AG09309 (cell line): Measurements from ENCODE around the gene NTN4.
A peak's percentile ranks its signal among the peaks of the same experiment; 100 is the strongest.
"Not testable (repeated sequence)": the region's sequence is repeated elsewhere in the genome, so short reads cannot be mapped to it uniquely, and the experiment has no call there.

ENCODE experiments used
- DNase-seq: peaks from one replicate; pipeline ENCODE4 v3.0.0-alpha.2; 2010; ENCODE audit warnings: low read depth
- H3K4me3 ChIP-seq: 2 replicates; pipeline ENCODE4 v1.5.1; 2011; ENCODE audit warnings: mild to moderate bottlenecking, low read depth, low read length, moderate library complexity; ENCODE audit not compliant: control insufficient read depth
- TF ChIP-seq, protein P1 (sequence below): IDR thresholded peaks from 2 replicates; pipeline ENCODE4 v1.5.1; 2011; ENCODE audit warnings: mild to moderate bottlenecking, low read depth, low read length, inconsistent platforms; ENCODE audit not compliant: insufficient read depth, control insufficient read depth; ENCODE audit errors: missing control alignments

The NTN4 gene

DNA sequence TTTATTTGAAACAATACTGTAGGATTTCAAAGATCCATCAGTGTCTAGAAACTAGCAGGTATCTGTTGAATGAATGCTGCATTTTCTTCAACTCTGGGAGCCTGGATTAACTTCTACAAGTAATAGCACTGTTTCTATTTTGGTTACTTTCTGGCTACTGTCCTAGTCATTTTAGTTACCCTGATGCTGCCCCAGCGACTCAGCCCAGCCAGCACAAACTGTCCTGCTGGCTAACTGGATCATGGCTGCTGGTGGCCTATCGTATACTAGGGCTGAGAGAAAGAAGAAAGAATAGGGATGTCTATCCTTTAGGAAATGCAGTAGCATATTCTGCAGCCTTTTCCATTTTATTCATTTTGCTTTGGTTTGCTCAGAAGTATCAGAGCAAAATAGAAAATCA is 53.9 kb downstream of the NTN4 start:
- H3K4me3 ChIP-seq, result no peak overlapping the region
- DNase-seq, result peak; percentile 3
- TF ChIP-seq, protein P1, sequence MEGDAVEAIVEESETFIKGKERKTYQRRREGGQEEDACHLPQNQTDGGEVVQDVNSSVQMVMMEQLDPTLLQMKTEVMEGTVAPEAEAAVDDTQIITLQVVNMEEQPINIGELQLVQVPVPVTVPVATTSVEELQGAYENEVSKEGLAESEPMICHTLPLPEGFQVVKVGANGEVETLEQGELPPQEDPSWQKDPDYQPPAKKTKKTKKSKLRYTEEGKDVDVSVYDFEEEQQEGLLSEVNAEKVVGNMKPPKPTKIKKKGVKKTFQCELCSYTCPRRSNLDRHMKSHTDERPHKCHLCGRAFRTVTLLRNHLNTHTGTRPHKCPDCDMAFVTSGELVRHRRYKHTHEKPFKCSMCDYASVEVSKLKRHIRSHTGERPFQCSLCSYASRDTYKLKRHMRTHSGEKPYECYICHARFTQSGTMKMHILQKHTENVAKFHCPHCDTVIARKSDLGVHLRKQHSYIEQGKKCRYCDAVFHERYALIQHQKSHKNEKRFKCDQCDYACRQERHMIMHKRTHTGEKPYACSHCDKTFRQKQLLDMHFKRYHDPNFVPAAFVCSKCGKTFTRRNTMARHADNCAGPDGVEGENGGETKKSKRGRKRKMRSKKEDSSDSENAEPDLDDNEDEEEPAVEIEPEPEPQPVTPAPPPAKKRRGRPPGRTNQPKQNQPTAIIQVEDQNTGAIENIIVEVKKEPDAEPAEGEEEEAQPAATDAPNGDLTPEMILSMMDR, result no peak

DNA sequence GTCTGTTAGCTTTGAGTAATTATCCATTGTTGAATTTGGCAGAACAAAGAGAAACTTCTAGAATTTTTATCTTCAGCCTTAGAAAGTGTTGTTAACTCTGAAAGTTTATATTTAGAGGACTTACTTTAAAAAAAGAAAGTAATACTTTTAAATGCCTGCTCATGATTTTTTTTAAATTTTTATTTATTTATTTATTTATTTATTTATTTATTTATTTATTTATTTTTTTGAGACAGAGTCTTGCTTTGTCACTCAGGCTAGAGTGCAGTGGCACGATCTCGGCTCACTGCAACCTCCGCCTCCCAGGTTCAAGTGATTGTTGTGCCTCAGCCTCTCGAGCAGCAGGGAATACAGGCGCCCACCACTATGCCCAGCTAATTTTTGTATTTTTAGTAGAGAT is 54.8 kb downstream of the NTN4 start:
- DNase-seq, H3K4me3 ChIP-seq: not testable (repeated sequence)

DNA sequence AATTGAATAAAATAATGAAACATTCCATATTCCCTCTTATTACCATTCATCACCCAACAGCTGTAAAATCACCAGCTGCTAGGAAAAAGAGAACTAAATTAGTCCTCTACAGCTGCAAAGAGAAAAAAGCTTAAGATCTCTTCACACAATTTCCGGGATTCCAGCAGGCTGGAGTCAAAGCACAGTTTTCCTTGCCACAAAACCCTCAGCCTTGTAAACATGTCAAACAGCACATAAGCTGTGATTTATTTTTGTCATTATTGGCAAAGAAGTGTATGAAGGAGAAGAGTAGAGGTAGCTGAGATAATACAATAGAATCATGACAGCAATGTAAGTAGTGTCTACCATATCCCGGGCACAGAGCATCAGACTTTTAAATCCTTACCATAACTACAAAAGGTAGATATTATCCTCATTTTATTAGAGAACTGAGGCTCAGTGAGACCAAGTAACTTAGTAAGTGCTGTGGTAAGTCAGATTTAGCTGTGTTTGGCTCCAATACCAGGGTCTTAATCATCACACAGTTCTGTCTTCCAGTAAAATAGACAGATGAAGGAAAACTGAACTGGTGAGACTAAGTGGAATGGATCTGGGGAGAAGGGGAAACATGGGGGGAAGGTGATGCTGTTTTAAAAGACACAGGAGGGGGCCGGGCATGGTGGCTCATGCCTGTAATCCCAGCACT is 57.3 kb downstream of the NTN4 start:
- TF ChIP-seq, protein P1, result no peak
- peak; percentile 90 for DNase-seq

DNA sequence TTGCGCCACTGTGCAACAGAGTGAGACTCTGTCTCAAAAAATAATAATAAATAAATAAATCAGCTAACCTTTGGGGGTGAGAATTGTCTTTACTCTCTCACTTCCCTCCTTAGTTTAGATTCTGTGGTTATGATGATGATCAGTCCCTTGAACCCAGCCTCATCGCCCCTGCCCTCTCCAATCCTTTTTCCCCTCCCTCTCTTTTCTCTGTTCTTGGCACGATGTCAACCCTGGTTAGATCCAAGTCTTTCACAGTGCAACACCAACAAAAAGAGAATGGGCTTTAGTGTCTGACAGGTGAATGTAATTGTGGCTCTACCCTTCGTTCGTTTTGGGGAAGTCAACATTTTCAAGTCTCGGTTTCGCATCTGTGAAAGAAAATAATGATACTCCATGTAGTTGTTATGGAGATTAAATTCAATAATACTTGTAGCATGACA is 59.0 kb downstream of the NTN4 start:
- TF ChIP-seq, protein P1, result no peak
- H3K4me3 ChIP-seq, result no peak overlapping the region
- no peak for DNase-seq

More for the DNA sequence above, 57.3 kb downstream of the NTN4 start:
- no peak overlapping the region for H3K4me3 ChIP-seq

- no peak overlapping the region for H3K4me3 ChIP-seq
- DNase-seq, result no peak
- TF ChIP-seq, protein P1, result no peak
Observed at GRCh38 chr12:95730457-95730856, 60.1 kb downstream of the NTN4 start.

DNA sequence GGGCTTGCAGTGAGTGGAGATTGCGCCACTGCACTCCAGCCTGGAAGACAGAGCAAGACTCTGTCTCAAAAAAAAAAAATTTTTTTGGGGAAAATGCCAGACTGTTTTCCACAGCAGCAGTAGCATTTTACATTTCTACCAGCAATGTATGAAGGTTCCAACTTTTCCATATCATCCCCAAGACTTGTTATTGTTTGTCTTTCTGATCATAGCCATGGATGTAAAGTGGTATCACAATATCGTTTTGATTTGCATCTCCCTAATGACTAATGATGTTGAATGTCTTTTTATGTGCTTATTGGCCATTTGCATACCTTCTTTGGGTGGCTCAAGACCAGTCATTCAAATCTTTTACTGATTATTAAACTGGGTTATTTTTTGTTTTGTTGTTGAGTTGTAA is 63.7 kb downstream of the NTN4 start:
- DNase-seq, result no peak
- H3K4me3 ChIP-seq, result no peak overlapping the region
- TF ChIP-seq, protein P1, result no peak

- TF ChIP-seq, protein P1, result no peak
- no peak for DNase-seq
- no peak overlapping the region for H3K4me3 ChIP-seq
Observed at GRCh38 chr12:95724767-95725166, 65.8 kb downstream of the NTN4 start.
